HG02970 (cell line): ENCODE measurements around the gene SUCLG2.

ENCODE experiments used
- ATAC-seq: cut with Tn5 transposase; IDR thresholded peaks from one replicate; pipeline ENCODE4 v1.9.1; 2021; ENCODE audit warnings: mild to moderate bottlenecking, moderate library complexity, moderate number of reproducible peaks; ENCODE audit not compliant: unreplicated experiment, low FRiP score

The SUCLG2 gene

DNA sequence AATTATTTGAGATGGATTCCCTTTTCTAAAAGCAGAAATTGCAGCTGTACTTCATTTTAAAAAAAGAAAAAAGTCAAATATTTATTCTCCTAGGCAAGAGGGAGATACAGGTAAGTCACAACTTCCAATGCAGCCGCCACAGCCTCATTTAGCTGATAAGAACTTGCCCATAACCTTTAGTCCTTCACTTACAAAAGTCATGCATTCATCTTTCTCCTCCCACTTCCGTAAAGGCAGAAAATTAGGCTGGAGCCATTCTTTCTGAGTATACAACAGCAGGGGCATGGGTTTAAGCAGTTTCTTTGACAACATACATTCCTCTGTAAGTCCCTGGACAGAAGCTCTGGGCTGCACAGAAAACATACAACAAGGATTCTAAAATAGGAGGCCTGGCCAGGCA is 4.3 kb downstream of the SUCLG2 start:
- ATAC-seq, result no peak

DNA sequence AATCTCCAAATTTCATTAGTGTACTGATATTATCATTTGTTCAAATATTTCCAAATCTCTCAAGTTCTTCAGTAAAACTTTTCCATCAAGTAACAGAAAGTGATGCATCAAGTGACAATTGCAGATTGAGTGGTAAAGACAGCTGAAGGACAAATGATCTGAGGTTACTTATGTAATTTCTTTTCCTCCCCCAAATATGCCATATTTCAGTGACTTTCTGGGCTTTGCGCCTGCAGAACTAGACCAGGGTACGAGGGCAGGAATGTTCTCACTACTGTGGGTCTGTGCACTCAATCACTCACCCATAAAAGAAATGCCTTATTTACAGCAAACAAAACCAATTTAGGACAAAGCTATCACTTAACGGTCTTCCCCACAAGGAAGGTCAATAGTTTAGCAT is 4.7 kb downstream of the SUCLG2 start:
- no peak for ATAC-seq

DNA sequence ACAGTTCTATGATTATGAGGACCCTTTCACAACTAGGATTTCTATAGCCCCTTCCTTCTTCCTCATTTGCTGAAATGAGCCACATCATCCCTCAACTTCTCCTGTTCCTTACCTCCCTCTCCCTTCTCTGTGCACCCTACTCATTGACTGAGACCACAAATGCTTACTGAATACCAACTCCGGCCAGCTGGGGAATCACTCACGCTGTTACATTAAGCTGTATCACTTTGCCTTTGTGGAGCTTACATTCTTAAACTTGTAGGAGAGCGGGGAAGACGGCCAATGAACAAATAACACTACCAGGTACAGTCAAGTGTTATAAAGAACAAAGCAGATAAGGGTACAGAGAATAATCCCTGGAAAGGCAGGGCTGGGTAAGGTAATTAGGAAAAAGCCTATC is 5.7 kb downstream of the SUCLG2 start:
- no peak for ATAC-seq

DNA sequence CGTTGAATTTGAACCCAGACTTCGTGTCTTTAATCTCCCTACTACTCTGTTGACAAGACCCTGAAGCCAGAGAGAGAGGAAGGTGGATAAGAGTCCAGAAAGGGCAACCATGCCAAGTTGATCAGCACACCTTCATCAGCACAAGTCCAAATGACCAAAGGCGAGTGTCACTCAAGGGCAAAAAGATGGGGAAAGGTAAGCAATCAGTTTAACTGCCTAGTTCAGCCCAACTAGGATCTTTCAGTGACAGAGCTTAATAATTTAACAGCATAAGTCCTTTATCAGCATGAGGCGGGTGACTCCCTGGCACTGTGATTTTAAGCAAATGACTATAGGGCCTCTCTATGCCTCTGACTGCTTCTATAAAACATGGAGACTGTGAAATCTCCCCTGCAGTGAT is 6.2 kb downstream of the SUCLG2 start:
- ATAC-seq, result no peak

DNA sequence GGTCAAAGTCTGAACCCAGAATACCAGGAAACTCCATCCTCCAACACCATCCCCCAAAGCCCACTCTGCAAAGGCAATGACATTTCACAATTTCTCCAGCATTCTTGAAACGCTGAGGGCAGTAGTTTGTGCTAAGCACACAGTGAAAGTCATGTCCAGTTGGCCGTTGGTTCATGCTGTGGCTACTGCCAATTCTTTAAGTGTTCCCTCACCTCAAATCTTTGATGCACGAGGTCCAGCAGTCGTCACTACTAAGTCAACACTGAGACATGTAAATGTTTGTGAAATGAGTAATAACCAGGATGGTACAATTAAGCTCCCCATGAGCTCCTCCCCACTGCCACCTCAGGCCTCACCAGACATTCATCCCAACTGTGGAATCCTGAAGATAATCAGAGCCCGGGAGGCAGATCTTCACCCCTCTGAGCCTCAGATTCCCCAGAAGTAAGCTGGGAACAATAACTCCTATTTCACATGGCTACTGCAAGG is 7.0 kb downstream of the SUCLG2 start:
- no peak for ATAC-seq

DNA sequence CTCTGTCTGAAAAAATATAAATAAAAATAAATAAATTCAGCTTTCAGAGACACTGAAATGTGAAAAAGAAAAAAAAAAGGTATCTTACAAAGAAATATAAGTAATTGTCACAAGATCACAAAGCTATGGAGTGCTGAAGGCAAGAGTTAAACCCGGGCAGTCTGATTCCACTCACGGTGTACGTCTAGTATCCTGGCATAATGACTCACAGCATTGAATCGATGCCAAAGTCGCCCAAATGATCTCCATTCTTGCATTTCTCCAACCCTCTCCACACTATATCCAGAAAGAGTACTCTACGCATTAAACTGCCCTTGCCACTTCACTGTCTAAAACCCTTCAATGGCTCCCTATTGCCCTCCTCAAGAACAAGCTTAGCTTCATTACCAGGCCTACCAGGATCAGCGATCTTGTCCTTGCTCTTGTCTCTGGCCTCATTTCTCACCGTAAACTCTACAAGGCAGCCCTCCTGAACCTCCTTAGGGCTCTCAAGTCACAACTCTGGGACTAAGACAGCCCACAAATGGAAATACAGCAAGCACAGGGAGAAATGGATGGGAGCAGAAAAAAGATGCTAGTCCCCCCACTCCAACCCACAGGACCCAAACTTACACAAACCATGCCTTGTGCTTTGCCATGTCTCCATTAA is 7.7 kb downstream of the SUCLG2 start:
- no peak for ATAC-seq

DNA sequence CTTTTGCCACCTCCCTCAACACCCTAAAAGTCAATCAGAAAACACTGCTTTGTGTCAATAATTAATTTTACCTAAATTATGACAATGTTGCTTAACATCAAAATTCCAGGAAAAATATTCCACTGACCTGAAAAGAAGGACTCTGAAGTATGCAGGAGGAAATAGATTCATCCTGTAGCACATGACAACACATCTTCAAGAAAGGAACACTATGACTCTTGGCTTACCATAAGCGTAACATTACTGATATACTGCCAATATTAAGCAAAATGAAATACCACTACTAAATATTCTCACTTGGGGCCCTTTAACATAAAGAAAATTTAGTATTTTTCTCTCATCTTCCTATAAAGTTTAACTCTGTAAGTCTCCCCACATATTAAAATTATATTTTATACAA is 9.6 kb downstream of the SUCLG2 start:
- ATAC-seq, result no peak

DNA sequence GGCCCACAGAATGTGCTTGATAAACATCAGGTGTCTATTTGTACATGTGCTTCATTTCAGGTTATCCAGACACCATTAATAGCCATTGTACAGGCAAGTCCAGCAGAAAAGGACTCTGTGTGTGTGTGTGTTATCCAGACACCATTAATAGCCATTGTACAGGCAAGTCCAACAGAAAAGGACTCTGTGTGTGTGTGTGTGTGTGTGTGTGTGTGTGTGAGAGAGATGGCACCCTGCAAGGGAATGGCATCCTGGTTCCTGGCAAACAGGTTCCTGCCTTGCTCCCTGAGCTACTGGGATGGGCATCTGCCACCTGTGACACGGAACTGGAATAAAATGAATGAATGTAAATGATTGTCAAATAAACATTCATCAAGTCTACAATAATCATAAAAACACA is 11.7 kb downstream of the SUCLG2 start:
- ATAC-seq, result no peak

DNA sequence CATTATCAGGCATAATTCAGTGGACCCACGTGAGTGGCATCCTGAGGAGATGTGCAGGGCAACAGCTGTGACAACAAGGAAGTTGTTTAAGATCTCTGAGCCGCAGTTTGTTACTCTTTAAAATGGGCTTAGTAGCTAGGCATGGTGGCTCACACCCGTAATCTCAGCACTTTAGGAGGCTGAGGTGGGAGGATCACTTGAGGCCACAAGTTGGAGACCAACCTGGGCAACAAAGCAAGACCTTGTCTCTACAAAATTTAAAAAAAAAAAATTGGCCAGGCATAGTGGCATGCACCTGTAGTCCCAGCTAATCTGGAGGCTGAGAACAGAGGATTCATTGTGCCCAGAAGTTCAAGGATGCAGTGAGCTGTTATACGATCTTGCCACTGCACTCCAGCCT is 12.2 kb downstream of the SUCLG2 start:
- no peak for ATAC-seq

DNA sequence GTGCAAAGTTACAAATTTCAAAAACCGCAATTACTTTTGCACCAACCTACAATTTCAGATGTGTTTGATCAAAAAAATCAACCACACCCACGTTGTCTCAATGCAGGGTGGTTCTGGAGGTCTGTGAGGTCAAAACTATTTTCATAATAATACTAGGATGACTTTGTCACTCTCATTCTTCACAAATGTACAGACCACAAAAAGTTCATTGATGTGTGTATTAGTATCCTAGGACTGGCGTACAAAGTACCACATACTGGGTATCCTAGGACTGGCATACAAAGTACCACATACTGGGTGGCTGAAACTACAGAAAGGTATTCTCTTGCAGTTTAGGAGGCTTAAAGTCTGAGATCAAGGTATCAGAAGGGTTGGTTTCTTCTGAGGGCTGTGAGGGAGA is 13.0 kb downstream of the SUCLG2 start:
- ATAC-seq, result no peak

DNA sequence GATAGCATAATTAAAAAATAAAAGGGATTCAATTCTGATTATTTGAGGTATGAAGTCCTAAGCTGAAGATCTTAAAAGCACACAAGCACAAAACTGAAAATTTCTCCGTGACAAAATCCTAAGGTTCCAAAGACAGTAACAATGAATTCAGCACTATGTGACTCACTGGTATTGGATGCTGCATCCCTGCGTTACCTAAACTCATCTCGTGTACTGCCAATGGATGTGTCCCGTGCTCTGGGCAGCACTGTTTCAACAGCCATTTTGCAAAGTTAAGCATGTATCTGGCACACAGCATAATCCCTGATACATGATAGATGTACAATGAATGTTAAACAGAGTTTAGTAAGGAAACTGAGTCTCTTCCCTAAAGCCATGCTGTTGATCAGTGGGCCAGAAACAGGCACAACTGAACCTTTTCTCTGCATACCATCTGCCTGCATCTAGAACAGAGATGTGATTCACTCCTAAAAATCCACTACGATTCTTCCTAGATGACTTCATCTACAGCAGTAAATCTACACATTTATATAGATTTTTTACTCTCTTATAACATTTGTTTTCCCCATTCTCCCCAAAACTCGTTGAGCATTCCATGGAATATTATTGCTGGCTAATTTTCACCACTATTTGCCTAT is 14.3 kb downstream of the SUCLG2 start:
- ATAC-seq, result no peak

DNA sequence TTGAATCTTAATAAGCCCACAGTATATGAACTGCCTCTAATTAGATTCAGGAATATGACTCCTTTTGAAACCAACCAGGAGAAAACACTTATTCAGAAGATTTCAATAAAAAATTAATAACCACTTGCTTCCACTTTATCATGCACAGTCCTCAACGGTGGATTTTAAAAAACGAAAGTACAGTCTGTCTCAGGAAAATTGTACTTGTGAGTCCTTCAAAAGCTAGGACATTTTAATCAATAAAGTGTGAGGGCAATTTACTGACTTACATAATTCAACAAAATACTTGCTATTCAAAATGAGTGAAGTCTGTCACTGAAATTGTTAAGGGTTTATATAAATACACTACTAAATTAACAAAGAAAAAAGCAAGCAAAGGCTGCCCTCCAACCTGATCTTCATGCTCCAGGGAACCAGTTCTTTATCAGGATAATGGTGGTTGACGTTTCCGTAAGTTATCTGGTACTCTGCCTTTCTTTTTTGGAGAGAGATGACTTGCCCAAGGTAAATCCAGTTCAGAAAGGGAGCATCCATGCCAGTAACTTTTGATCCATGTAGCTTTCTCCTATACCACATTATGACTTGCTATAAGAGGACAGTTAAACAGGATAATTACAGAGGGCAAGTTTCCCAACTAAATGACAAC is 17.0 kb downstream of the SUCLG2 start:
- no peak for ATAC-seq

DNA sequence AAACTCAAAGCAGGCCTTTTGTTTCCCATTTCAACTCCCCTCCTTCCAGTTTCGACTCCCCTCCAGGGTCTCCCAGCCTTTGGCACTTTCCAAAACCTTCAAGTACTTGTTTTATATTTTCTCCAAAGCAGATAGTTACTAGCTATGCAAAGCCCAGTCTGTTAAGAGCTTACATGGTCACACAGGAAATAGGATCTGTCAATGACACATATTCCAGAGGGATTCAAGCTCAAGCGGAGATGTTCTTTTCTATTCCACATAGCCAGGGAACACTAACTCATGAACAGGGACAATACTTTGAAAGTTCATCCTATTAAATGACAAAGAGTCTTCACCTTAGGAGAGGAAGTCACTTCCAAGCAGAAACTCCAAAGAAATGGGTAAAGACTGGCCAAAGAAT is 18.6 kb downstream of the SUCLG2 start:
- no peak for ATAC-seq

DNA sequence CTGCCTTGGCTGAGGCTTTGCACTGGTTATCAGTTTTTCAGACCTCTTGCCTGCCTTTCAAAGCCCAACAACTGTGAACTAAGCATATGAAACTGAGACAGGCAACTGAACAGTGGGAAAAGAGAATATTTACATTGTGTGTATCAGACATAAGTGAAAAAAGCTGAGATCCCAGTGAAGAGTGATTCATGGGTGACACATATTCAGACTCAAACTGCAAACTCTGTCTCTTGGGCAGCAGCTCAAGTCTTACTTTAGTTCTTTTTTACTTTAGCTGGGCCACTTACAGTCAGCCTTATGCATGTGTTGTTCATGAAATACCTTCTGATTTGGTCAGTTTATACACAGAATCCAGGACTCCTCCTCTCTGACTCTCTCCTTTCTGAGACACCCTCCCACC is 19.2 kb downstream of the SUCLG2 start:
- no peak for ATAC-seq

DNA sequence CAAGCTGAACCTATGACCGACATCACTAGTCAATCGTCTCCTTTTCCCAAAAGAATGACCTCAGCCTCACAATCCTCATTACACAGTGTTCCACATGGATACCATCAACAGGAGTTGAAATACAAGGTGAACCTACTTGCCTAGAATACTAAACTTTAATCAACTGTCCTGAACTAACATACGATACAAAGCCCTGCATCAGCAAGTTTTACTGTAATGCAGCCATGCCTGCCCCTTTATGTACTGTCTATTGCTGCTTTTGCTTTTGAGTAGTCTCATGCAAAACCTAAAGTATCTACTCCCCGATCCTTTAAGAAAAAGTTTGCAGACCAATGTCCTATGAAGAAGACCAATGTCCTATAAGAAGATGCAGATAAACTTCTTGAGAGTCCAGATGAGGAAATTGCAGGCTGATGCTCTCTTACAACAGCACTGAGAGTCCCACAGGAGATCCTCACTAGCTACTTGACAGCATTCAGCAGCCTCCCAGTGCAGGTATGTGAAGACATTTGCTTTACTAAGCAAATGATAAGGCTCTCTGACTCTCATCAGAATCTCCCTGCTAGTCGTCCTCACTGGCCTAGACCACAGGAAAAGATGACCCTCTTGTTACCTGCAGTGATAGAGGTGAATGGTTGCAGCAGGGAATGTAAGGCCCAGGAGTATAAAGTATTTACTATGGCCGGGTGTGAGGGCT is 23.6 kb downstream of the SUCLG2 start:
- no peak for ATAC-seq

DNA sequence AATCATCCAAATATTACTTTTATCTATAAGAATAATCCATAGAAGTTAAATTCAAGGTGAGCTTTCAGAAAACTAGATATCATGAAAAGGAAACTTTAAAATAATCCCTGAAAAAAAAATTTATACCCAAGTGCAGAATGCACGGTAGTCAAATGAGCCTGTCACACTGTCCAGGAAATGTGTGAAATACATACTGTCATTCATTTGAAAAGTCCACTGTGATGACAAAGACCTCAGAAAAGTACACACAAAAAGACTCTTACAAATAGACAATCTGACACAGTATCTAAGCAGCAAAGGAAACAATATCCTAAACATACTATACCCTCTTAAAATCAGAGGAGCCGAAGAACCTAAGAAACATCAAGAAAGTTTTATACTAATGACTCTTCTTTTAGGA is 29.7 kb downstream of the SUCLG2 start:
- no peak for ATAC-seq

DNA sequence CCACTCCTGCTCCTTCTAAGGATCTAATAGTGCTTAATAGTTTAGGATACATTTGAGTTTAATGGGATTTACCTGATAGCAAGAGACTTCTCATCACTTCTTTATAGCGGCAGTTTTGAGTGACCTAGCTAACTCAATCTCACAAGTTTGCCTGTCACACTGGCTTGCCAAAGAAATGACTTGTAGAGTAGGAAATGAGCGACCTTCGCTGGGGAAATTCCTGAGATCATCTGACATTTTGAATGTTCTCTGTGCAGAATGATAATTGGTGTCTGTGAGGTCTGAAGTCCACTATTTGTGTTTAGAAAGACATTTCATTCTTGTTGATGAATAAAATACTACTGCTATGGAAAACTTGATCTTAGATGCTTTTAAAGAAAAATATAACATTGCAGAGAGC is 30.3 kb downstream of the SUCLG2 start:
- ATAC-seq, result no peak

DNA sequence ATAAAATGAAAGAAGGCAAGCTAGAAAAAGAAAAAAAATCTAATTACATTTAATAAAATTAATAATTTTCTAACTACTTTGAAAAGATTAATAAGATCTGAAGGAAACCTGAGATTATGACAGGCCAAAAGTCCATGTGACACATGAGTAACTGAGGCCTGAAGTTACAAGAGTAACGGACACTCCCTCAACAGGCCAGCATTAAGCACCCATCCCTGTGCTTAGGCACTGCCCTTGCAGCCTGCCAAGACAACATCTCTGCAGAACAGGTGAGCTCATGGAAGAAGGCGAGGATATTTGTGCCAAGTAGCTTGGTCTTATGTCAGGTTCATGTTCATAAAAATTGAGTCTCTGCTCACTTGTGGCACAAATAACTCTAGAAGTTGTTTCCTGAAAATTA is 31.8 kb downstream of the SUCLG2 start:
- ATAC-seq, result no peak

DNA sequence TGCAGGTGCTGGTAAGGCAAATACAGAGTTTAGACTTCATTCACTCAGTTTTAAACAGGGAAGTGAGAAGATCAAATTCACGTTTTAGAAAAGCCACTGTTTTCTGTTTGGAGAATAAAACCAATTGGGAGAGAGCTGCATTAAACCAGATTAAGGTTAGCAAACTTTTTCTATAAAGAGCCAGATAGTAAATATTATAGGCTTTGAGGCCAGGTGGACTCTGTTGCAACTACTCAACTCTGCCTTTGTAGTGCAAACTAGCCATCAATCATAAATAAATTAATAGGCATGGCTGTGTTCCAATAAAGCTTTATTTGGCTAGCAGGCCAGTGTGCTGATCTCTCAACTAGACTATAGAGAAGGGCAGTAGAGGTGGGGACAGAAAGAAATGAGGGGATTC is 33.5 kb downstream of the SUCLG2 start:
- ATAC-seq, result no peak

DNA sequence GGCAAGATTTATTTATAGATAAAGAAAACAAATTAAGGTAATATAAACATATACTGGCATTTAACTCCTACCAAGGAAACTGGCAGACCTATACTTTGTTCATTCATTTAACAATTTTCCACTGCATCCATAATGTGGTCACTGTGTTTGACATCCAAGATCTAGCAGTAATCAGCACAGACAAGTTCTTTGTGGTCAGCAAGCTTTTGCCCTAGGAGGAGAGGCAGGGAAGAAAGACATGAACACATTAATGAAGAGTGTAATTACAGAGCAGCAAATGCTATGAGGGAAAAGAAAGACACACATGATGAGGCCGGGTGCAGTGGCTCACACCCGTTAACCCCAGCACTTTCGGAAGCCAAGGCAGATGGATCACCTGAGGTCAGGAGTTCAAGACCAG is 34.4 kb downstream of the SUCLG2 start:
- ATAC-seq, result no peak

DNA sequence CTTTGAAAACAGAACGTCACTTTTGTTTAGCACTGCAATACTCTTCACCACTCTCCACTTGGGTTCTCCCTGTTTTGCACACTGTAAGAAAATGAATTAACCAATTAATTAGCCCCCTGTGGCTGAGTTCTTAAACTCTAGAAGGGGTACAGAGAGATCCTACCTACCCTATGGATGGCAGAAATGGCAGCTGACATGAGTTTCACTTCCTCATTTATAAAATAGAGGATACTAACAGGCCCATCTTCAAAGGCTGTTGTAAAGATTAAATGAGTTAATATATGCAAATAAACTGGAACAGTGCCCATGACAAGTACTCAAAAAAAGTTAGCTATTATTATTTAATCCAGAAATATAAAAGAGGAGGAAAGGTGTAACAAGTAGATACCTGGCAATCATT is 36.9 kb downstream of the SUCLG2 start:
- ATAC-seq, result no peak
